PC-9 (cell line): Measurements from ENCODE around the gene ARHGAP24. TPM values are rescaled to one million over a fixed set of nuclear protein-coding genes. Genes with fewer than 3 reads are reported as not detected.

Experiments
- BruUV-seq: library from RNA; stranded (reverse); fragments of 400-500 nt; replicated peaks from 2 replicates; lab custom pipeline; 2021; lab: Mats Ljungman, UMichigan
- CTCF ChIA-PET: fragments of 300-600 bp; sonication (Branson Sonifier 250); formaldehyde crosslinking; loops from one replicate; lab custom pipeline; 2022; ENCODE audit warnings: antibody characterized with exemption; lab: Charles Lee
- POLR2A ChIA-PET: fragments of 300-600 bp; sonication (Branson Sonifier 250); formaldehyde crosslinking; loops from one replicate; lab custom pipeline; 2022; ENCODE audit warnings: antibody characterized with exemption; ENCODE audit not compliant: unreplicated experiment; lab: Charles Lee
- DNase-seq, 2 experiments: peaks; one replicate each; pipeline versions ENCODE4 v3.0.0 to v3.0.0-alpha.2; 2015 to 2022; ENCODE audit warnings: mixed read lengths in 1 of 2
- H2AFZ ChIP-seq: fragments of 200-600 bp; sonication (generic); 2 replicates; pipeline ENCODE4 v1.8.1; 2017; ENCODE audit warnings: antibody characterized with exemption
- H3F3A ChIP-seq: fragments of 200-600 bp; sonication (generic); 2 replicates; pipeline ENCODE4 v1.8.1; 2017; ENCODE audit warnings: antibody characterized with exemption, mild to moderate bottlenecking, low read depth; ENCODE audit not compliant: insufficient read depth
- H3K27ac ChIP-seq: fragments of 200-600 bp; sonication (generic); 2 replicates; pipeline ENCODE4 v1.6.1; 2016; ENCODE audit warnings: mixed run types
- H3K27me3 ChIP-seq: fragments of 200-600 bp; sonication (generic); 2 replicates; pipeline ENCODE4 v1.6.1; 2016; ENCODE audit warnings: low read depth, mixed run types; ENCODE audit not compliant: insufficient read depth
- H3K36me3 ChIP-seq: fragments of 200-600 bp; sonication (generic); 2 replicates; pipeline ENCODE4 v1.6.1; 2016; ENCODE audit warnings: low read depth, mixed run types
- H3K4me1 ChIP-seq: fragments of 200-600 bp; sonication (generic); replicated peaks from 2 replicates; pipeline ENCODE4 v1.6.1; 2016; ENCODE audit warnings: mixed run types; ENCODE audit not compliant: insufficient read depth
- H3K4me2 ChIP-seq: fragments of 200-600 bp; sonication (generic); 2 replicates; pipeline ENCODE4 v1.6.1; 2017; ENCODE audit warnings: mixed run types
- H3K4me3 ChIP-seq: fragments of 200-600 bp; sonication (generic); 2 replicates; pipeline ENCODE4 v1.6.1; 2016; ENCODE audit warnings: mixed run types
- H3K79me2 ChIP-seq: fragments of 200-600 bp; sonication (generic); 2 replicates; pipeline ENCODE4 v1.6.1; 2017; ENCODE audit warnings: low read depth, mixed run types
- H3K9me2 ChIP-seq: fragments of 200-600 bp; sonication (generic); 2 replicates; pipeline ENCODE4 v1.8.1; 2017; ENCODE audit warnings: mild to moderate bottlenecking; ENCODE audit not compliant: insufficient read depth
- H3K9me3 ChIP-seq: fragments of 200-600 bp; sonication (generic); 2 replicates; pipeline ENCODE4 v1.8.1; 2016; ENCODE audit warnings: low read depth; ENCODE audit not compliant: insufficient read depth
- H4K20me1 ChIP-seq: fragments of 200-600 bp; sonication (generic); 2 replicates; pipeline ENCODE4 v1.8.1; 2017; ENCODE audit not compliant: insufficient read depth
- EZH2 ChIP-seq: fragments of 200-600 bp; sonication (generic); IDR thresholded peaks from 2 replicates; pipeline ENCODE4 v1.8.0; 2017; ENCODE audit warnings: antibody characterized with exemption, low read depth
- intact Hi-C: fragments of 100-400 bp; cut with micrococcal nuclease; formaldehyde crosslinking; loops from one replicate; pipeline ENCODE4 v1.10.0; 2022; ENCODE audit not compliant: unreplicated experiment
- total RNA-seq: library from RNA; stranded (reverse); gene quantifications from 2 replicates; pipeline ENCODE4 v1.2.3, GENCODE V29; 2021
- TF ChIP-seq, protein P1 (sequence below): fragments of 200-600 bp; sonication (generic); conservative IDR thresholded peaks from 2 replicates; pipeline ENCODE4 v1.6.1; 2017; ENCODE audit warnings: mixed run types, antibody characterized with exemption, mild to moderate bottlenecking, moderate library complexity

The ARHGAP24 gene
- total RNA-seq, 1 experiment from 2014 or later: 2.2 TPM

GRCh38 chr4:85773372-85773771, 298.4 kb downstream of the ARHGAP24 start:
- H3F3A ChIP-seq: no peaks in the 10 kb centered on the region
- intact Hi-C loops: no loop called here
- TF ChIP-seq EZH2: no peak
- TF ChIP-seq, protein P1, sequence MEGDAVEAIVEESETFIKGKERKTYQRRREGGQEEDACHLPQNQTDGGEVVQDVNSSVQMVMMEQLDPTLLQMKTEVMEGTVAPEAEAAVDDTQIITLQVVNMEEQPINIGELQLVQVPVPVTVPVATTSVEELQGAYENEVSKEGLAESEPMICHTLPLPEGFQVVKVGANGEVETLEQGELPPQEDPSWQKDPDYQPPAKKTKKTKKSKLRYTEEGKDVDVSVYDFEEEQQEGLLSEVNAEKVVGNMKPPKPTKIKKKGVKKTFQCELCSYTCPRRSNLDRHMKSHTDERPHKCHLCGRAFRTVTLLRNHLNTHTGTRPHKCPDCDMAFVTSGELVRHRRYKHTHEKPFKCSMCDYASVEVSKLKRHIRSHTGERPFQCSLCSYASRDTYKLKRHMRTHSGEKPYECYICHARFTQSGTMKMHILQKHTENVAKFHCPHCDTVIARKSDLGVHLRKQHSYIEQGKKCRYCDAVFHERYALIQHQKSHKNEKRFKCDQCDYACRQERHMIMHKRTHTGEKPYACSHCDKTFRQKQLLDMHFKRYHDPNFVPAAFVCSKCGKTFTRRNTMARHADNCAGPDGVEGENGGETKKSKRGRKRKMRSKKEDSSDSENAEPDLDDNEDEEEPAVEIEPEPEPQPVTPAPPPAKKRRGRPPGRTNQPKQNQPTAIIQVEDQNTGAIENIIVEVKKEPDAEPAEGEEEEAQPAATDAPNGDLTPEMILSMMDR: no peak
- H3K79me2 ChIP-seq: no peaks in the 10 kb centered on the region
- peaks cover 8% of the 10 kb centered on the region; the same call in 1 of the 2 replicates for H3K4me1 ChIP-seq
- H3K9me3 ChIP-seq: peaks cover 4% of the 10 kb centered on the region; the same call in 1 of the 2 replicates
- H3K4me2 ChIP-seq: no peak overlapping the region
- no peaks in the 10 kb centered on the region for H3K27me3 ChIP-seq
- H3K36me3 ChIP-seq: no peaks in the 10 kb centered on the region
- CTCF ChIA-PET: no interaction called here
- no peak overlapping the region for H2AFZ ChIP-seq
- POLR2A ChIA-PET: no interaction called here
- no peak overlapping the region for H3K27ac ChIP-seq
- H4K20me1 ChIP-seq: no peaks in the 10 kb centered on the region
- no peak overlapping the region for H3K4me3 ChIP-seq
- no peaks in the 10 kb centered on the region for H3K9me2 ChIP-seq
- BruUV-seq: no TSS peak
- no peak for DNase-seq

- Histone ChIP-seq H3K4me1 (peaks cover 11% of the 10 kb centered on the region; the same call in 1 of the 2 replicates), H2AFZ (no peak overlapping the region), H3K4me2 (no peak overlapping the region), H3K27me3 (no peaks in the 10 kb centered on the region), H3K36me3 (no peaks in the 10 kb centered on the region), H3K27ac (no peak overlapping the region), H4K20me1 (no peaks in the 10 kb centered on the region), H3K4me3 (no peak overlapping the region), H3K9me3 (peaks cover 4% of the 10 kb centered on the region; the same call in 1 of the 2 replicates), H3F3A (no peaks in the 10 kb centered on the region), H3K9me2 (no peaks in the 10 kb centered on the region), H3K79me2 (no peaks in the 10 kb centered on the region)
- TF ChIP-seq, protein P1: no peak
- BruUV-seq: no TSS peak
- no peak for DNase-seq
- CTCF ChIA-PET: no interaction called here
- POLR2A ChIA-PET: no interaction called here
- intact Hi-C loops: no loop called here
Measured at GRCh38 chr4:85774000-85774399, 299.1 kb downstream of the ARHGAP24 start.

DNA sequence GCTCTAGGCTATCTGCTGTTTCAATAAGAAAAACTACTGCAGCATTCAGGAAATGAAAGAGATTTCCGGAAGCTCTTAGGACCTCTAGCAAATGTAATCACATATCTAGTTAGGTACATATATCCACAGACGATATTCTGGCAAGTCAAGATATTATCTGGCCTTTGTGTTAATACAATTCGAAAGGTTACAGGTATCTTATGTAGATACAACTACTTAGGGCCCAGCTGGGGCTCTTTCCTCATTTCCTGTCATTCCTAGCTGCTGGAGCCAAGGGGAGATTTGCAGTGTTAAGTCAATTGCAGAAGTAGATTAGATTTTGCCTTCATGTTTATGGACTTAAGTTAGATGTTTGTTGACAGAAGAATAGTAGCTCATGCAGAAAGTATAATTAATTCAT, 299.5 kb downstream of the ARHGAP24 start:
- Histone ChIP-seq H3K9me2 (no peaks in the 10 kb centered on the region), H3K9me3 (peaks cover 4% of the 10 kb centered on the region; the same call in 1 of the 2 replicates), H3K36me3 (no peaks in the 10 kb centered on the region), H3K4me2 (no peak overlapping the region), H3K27me3 (no peaks in the 10 kb centered on the region), H3K4me1 (peaks cover 11% of the 10 kb centered on the region; the same call in 1 of the 2 replicates), H2AFZ (no peak overlapping the region), H4K20me1 (no peaks in the 10 kb centered on the region), H3K27ac (no peak overlapping the region), H3K4me3 (no peak overlapping the region), H3K79me2 (no peaks in the 10 kb centered on the region), H3F3A (no peaks in the 10 kb centered on the region)
- intact Hi-C loops: no loop called here
- DNase-seq: no peak
- ChIA-PET POLR2A (no interaction called here), CTCF (no interaction called here)
- TF ChIP-seq, protein P1: no peak
- no peak for TF ChIP-seq EZH2
- BruUV-seq: no TSS peak
